Lower lobe of right lung (tissue), 2 donors: ENCODE results near the gene NELFB. TPM values are rescaled to one million over a fixed set of nuclear protein-coding genes. Genes with fewer than 3 reads are reported as not detected.
A peak's percentile ranks its signal among the peaks of the same experiment; 100 is the strongest.

Experiments
- ATAC-seq, 2 donors: fragments of 200-7000 bp; cut with Tn5 transposase; one replicate each; pipeline ENCODE4 v1.9.1; 2020 to 2022; ENCODE audit warnings: mild to moderate bottlenecking in 2 of 2, moderate library complexity in 2 of 2
- DNase-seq: peaks from one replicate; pipeline ENCODE4 v3.0.0-alpha.2; 2020
- H3K27ac ChIP-seq: fragments of 200-600 bp; one replicate; pipeline ENCODE4 v1.8.0; 2022
- H3K27me3 ChIP-seq: fragments of 200-600 bp; one replicate; pipeline ENCODE4 v1.8.0; 2022; ENCODE audit warnings: low read depth
- H3K36me3 ChIP-seq: fragments of 200-600 bp; one replicate; pipeline ENCODE4 v1.8.0; 2022; ENCODE audit warnings: mild to moderate bottlenecking
- H3K4me1 ChIP-seq: fragments of 200-600 bp; one replicate; pipeline ENCODE4 v1.8.0; 2022
- H3K4me3 ChIP-seq: fragments of 200-600 bp; one replicate; pipeline ENCODE4 v1.8.0; 2022; ENCODE audit warnings: mild to moderate bottlenecking
- H3K9me3 ChIP-seq: fragments of 200-600 bp; one replicate; pipeline ENCODE4 v1.8.0; 2022
- intact Hi-C: fragments of 100-400 bp; cut with DNase I; formaldehyde crosslinking; loops from one replicate; pipeline ENCODE4 v1.11.0; 2022
- total RNA-seq: library from RNA; stranded (reverse); fragmentation: NEBNext Ultra II Directional; extraction: Animal tissue kit (Norgen Biotek cat#: 25700); gene quantifications from one replicate; pipeline ENCODE4 v1.2.1, GENCODE V29; 2021
- TF ChIP-seq, protein P1 (sequence below): fragments of 200-600 bp; IDR thresholded peaks from one replicate; pipeline ENCODE4 v1.8.0; 2022; ENCODE audit warnings: antibody characterized with exemption, mild to moderate bottlenecking
- donor health status: DM: no; HTN: yes; CAD: no; lungs with severe emphysema.

The NELFB gene
- total RNA-seq, 1 donor from 2014 or later: 44.7 TPM

DNA sequence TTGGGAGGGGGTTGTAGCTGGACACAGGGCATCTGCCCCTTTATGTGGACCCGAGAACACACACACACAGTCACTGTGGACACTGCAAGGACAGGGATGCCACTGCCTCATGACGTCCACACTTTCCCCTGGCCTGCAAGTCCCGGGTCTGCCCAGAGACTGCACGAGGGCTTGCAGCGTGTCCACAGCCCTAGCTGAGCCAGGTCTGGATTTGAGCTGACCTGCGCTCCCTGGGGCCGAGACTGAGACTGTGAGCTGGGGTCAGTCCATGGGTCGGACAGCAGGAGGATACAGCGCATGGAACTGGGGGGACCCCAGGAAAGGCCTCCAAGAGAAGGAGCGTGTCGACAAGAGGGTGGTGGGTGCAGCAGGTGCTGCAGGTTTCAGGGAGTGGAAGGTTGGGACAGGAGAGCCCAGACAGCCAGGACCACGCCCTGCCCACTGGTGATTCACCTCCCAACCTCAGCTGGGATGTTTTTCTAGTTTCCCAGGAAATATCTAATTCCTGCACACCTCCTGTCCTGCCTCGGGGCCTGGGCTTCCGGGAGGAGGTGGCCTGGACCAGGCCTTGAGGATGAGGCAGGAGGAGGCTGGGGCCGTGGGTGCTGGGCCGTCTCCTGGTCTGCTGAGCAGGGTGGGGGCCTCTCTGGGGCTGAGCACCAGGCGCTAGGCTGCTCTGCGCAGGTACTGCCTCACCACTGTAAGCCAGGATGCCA, 28.6 kb upstream of the NELFB start:
- TF ChIP-seq, protein P1, sequence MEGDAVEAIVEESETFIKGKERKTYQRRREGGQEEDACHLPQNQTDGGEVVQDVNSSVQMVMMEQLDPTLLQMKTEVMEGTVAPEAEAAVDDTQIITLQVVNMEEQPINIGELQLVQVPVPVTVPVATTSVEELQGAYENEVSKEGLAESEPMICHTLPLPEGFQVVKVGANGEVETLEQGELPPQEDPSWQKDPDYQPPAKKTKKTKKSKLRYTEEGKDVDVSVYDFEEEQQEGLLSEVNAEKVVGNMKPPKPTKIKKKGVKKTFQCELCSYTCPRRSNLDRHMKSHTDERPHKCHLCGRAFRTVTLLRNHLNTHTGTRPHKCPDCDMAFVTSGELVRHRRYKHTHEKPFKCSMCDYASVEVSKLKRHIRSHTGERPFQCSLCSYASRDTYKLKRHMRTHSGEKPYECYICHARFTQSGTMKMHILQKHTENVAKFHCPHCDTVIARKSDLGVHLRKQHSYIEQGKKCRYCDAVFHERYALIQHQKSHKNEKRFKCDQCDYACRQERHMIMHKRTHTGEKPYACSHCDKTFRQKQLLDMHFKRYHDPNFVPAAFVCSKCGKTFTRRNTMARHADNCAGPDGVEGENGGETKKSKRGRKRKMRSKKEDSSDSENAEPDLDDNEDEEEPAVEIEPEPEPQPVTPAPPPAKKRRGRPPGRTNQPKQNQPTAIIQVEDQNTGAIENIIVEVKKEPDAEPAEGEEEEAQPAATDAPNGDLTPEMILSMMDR: no peak
- ATAC-seq: peak in 1 of 2 donors; percentile 2
- peak overlapping the region; percentile 6 for H3K4me3 ChIP-seq
- DNase-seq: no peak
- H3K27ac ChIP-seq: peak overlapping the region; percentile 77
- H3K9me3 ChIP-seq: no peaks in the 10 kb centered on the region
- intact Hi-C loops: no loop called here
- H3K36me3 ChIP-seq: no peaks in the 10 kb centered on the region
- peaks cover 30% of the 10 kb centered on the region for H3K27me3 ChIP-seq
- H3K4me1 ChIP-seq: peaks cover 30% of the 10 kb centered on the region

DNA sequence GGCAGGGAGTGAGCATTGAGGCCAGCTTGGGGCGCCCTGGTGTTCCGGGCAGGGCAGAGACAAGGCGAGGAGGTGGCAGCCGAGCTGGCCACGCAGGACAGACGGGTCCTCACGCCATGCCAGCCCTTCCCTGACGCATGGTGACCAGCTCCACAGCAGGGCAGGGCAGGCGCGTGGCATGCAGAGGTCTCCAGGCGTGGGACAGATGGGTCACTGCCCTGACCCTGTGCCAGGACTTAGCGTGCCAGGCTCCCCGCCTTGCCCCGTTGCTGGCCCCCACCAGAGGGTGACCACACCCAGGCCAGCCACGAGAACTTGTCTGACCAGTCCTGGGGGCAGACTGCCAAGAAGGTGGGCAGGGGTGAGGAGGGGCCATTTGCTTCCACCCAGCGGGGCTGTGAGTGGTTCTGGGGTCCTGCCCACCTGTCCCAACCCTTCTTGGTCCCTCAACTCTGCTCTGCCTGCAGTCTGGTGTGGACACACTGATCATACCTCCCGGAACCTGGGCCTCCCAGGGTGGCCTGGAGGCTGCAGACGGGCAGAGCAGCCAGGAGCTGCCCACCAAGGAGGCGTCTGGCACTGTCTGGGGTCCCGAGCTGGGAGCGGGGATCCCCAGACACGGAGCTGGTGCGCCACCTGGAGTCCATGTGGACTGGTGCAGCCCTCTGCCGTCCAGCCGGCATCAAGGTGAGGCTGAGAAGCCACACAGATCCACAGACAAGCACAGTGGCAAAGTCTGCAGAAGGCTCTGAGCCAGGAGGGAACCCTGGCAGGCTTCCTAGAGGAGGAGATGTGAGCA, 27.9 kb upstream of the NELFB start, which contains the start of gene RNF224:
Gene RNF224, plus strand, starts transcription at position 449 of the 799 bp plus-strand sequence. CDS start 834 bp downstream, outside the sequence.
- Histone ChIP-seq H3K4me3 (peak within 1 kb of the TSS; percentile 6), H3K27ac (peak within 1 kb of the TSS; percentile 77), H3K4me1 (peaks cover 30% of the 10 kb centered on the region), H3K9me3 (no peaks in the 10 kb centered on the region), H3K27me3 (peaks cover 38% of the 10 kb centered on the region), H3K36me3 (no peaks in the 10 kb centered on the region)
- DNase-seq: peak; percentile 90
- intact Hi-C loops: no loop called here
- TF ChIP-seq, protein P1: peak; percentile 92
- ATAC-seq: peak; percentile 73 to 75

DNA sequence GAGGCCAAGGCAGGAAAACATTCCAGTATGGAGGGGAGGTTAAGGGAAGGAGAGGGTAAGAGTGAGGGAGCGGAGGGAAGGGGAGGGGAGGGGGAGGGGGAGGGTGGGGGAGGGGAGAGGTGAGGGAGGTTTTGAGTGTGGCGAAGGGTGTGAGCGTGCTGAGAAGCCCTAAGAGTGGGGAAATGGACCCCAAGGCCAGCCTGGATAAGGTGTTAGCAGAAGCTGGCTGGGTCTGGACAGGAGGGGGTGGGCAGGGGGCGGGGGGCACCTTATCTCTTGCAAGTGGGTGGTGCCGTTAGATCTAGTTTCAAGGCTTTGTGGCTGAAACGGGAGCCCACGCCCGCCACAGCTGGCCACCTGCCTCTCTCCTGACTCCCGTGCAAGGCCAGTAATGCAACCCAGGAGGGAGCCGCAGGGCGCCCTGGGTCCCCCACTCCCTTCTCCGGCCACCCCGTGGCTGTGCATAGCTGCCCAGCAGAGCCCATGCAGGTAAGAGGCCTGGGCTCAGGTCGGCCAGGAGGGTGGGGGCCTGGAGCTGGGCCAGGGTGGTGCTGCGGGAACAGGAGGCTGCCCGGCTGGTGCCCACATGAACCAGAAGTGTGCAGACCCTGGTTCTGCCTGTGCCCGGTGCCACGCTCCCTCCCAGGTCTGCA, 27.1 kb upstream of the NELFB start:
- intact Hi-C loops: no loop called here
- TF ChIP-seq, protein P1: no peak
- Histone ChIP-seq H3K4me3 (no peak overlapping the region), H3K27me3 (peaks cover 45% of the 10 kb centered on the region), H3K27ac (no peak overlapping the region), H3K4me1 (peaks cover 23% of the 10 kb centered on the region), H3K36me3 (no peaks in the 10 kb centered on the region), H3K9me3 (no peaks in the 10 kb centered on the region)
- no peak for ATAC-seq
- DNase-seq: no peak

DNA sequence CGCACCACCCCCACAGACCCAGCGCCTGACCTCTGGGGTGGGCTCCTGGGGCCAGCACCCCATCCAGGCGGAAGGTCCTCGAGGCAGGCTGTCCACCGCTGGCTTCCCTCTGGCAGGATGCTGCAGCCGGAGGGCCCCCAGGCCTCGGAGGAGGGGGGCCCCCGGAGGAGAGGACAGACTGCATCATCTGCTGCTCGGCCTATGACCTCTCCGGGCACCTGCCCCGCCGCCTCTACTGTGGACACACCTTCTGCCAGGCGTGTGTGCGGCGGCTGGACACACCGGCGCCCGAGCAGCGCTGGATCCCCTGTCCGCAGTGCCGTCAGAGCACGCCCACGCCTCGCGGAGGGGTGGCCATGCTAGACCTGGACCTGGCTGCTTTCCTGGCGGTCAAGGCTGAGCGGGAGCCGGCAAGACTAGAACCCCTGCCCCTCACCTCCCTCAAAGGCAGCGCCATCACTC, 26.6 kb upstream of the NELFB start:
- intact Hi-C loops: no loop called here
- ATAC-seq (no peak), DNase-seq (no peak)
- Histone ChIP-seq H3K36me3 (no peaks in the 10 kb centered on the region), H3K9me3 (no peaks in the 10 kb centered on the region), H3K4me1 (peaks cover 21% of the 10 kb centered on the region), H3K27me3 (peaks cover 49% of the 10 kb centered on the region), H3K4me3 (no peak overlapping the region), H3K27ac (no peak overlapping the region)
- TF ChIP-seq, protein P1: no peak
